ENCODE results near the gene DNPH1. TPM values are rescaled to one million over a fixed set of nuclear protein-coding genes. Genes with fewer than 3 reads are reported as not detected.

The DNPH1 gene
- total RNA-seq, 1 experiment from 2014 or later, result 82.6 TPM

DNA sequence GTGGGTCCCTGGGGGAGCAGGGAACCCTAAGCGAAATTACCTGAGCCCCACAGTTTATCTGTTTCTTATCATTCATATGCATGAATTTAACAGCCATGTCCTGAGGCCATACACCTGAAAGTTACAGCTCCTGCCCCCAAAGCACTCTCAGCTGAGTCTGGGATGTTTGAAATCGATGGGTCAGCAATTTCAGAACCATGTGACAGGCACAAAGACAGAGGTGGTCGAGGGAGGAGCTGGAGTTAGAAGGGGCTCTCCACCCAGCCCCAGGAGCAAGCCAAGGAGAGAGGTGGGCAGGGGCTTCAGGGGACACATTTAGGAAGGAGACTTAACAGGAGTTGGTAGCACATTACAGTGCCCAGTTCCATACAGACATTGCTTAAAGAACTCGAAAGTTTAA, 28.9 kb upstream of the DNPH1 start:
- no peak for DNase-seq
- no peaks in the 10 kb centered on the region for H3K9me3 Mint-ChIP-seq (ENCODE audit: low read depth, unreplicated experiment)
- no peaks in the 10 kb centered on the region for H3K4me1 Mint-ChIP-seq (ENCODE audit: low read depth, unreplicated experiment)
- BruUV-seq (replicated peaks), result no TSS peak
- TF ChIP-seq, protein P1, sequence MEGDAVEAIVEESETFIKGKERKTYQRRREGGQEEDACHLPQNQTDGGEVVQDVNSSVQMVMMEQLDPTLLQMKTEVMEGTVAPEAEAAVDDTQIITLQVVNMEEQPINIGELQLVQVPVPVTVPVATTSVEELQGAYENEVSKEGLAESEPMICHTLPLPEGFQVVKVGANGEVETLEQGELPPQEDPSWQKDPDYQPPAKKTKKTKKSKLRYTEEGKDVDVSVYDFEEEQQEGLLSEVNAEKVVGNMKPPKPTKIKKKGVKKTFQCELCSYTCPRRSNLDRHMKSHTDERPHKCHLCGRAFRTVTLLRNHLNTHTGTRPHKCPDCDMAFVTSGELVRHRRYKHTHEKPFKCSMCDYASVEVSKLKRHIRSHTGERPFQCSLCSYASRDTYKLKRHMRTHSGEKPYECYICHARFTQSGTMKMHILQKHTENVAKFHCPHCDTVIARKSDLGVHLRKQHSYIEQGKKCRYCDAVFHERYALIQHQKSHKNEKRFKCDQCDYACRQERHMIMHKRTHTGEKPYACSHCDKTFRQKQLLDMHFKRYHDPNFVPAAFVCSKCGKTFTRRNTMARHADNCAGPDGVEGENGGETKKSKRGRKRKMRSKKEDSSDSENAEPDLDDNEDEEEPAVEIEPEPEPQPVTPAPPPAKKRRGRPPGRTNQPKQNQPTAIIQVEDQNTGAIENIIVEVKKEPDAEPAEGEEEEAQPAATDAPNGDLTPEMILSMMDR (IDR thresholded peaks at IDR 0.05; ENCODE audit: unreplicated experiment), result no peak
- intact Hi-C loops (cut with micrococcal nuclease; ENCODE audit: unreplicated experiment), result no loop called here
- no peak overlapping the region for H3K27ac Mint-ChIP-seq (ENCODE audit: unreplicated experiment)
- H3K27me3 Mint-ChIP-seq (ENCODE audit: unreplicated experiment), result peaks cover 56% of the 10 kb centered on the region
- H3K4me3 Mint-ChIP-seq (ENCODE audit: low read depth, unreplicated experiment), result no peak overlapping the region
- H3K36me3 Mint-ChIP-seq (ENCODE audit: insufficient read depth, unreplicated experiment), result peaks cover under 1% of the 10 kb centered on the region
- CTCF ChIA-PET, result interaction anchor here (0.6 kb wide), 1 partner anchor 892 kb away, joined by 3 read pairs; no protein-coding TSS in a partner anchor

DNA sequence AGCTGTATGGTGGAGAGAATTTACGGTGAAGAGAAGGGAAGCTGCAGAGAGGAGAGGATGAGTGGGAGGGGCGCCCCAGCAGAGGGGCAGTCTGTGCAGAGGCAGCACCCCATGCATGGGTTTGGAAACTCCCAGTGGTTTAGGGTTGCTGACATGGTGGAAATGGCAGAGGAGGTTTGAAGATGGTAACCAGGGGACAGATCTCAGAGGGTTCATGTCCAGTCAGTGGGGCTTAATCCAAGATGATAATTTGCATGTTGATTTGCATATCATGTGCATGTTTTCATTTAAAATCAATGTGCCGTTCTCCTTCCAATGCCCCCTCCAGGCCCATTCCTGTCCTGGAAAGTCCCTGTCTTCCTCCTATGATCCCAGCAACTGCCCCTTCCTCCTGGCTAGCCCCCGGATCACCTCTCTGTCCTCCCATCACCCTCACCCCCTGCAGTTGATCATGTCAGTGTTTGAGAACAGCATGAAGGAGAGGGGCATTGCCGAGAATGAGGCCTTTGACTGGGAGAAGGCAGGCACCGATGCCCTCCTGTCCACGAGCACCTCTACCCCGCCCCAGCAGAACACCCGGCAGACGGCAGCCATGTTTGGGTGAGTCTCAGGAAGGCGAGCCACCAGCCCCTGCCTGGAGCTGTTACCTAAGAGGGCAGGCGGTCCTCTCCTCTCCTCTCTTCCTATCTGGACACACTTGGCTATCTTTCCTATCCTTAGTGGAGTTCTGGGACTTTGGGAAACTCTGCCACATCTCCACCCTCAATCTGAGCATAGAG, 28.3 kb upstream of the DNPH1 start:
- BruUV-seq (replicated peaks), result no TSS peak
- Mint-ChIP-seq H3K27me3 (ENCODE audit: unreplicated experiment) (peaks cover 62% of the 10 kb centered on the region), H3K36me3 (ENCODE audit: insufficient read depth, unreplicated experiment) (no peaks in the 10 kb centered on the region), H3K4me3 (ENCODE audit: low read depth, unreplicated experiment) (no peak overlapping the region), H3K9me3 (ENCODE audit: low read depth, unreplicated experiment) (no peaks in the 10 kb centered on the region), H3K27ac (ENCODE audit: unreplicated experiment) (no peak overlapping the region), H3K4me1 (ENCODE audit: low read depth, unreplicated experiment) (no peaks in the 10 kb centered on the region)
- DNase-seq, result no peak
- CTCF ChIA-PET, result interaction anchor here (0.6 kb wide), 1 partner anchor 892 kb away, joined by 3 read pairs; no protein-coding TSS in a partner anchor
- intact Hi-C loops (cut with micrococcal nuclease; ENCODE audit: unreplicated experiment), result no loop called here
- TF ChIP-seq, protein P1 (IDR thresholded peaks at IDR 0.05; ENCODE audit: unreplicated experiment), result no peak

DNA sequence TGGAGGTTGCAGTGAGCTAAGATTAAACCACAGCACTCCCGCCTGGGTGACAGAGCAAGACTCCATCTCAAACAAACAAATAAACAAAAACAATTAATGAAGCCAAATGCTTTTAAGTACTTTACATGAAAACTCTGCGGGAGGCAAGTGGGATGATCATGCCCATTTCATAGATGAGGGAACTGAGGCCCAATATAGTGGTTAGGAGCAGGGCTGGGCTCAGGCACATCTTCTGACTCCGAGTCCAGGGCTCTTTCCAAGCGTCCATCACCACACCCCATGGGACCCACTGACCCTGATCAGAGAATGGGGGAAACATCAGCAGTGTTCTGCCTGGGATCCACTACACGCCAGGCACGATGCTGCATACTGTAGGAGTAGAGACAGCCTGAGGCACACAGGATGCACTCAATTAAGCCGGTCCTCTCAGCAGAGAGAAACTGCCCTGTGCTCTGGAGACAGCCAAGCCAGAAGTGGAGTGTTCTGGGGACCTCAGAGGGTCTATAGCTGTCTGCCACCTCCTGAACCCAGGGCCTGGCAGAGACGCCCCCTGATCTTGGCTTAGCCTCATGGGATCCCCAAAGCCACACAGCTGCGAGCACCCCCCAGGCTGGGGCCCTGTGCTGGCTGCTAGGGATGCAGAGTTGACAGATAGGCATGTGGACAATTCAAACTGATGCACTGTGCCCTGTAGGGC, 27.5 kb upstream of the DNPH1 start:
- no peak for DNase-seq
- peaks cover 69% of the 10 kb centered on the region for H3K27me3 Mint-ChIP-seq (ENCODE audit: unreplicated experiment)
- no peaks in the 10 kb centered on the region for H3K9me3 Mint-ChIP-seq (ENCODE audit: low read depth, unreplicated experiment)
- BruUV-seq (replicated peaks), result no TSS peak
- peaks cover 2% of the 10 kb centered on the region for H3K4me1 Mint-ChIP-seq (ENCODE audit: low read depth, unreplicated experiment)
- H3K27ac Mint-ChIP-seq (ENCODE audit: unreplicated experiment), result no peak overlapping the region
- H3K36me3 Mint-ChIP-seq (ENCODE audit: insufficient read depth, unreplicated experiment), result no peaks in the 10 kb centered on the region
- intact Hi-C loops (cut with micrococcal nuclease; ENCODE audit: unreplicated experiment), result no loop called here
- H3K4me3 Mint-ChIP-seq (ENCODE audit: low read depth, unreplicated experiment), result no peak overlapping the region
- TF ChIP-seq, protein P1 (IDR thresholded peaks at IDR 0.05; ENCODE audit: unreplicated experiment), result no peak
- CTCF ChIA-PET, result interaction anchor here (0.5 to 1.4 kb wide), 2 partner anchors 30 to 33 kb away, joined by 3 to 5 read pairs; no protein-coding TSS in a partner anchor

DNA sequence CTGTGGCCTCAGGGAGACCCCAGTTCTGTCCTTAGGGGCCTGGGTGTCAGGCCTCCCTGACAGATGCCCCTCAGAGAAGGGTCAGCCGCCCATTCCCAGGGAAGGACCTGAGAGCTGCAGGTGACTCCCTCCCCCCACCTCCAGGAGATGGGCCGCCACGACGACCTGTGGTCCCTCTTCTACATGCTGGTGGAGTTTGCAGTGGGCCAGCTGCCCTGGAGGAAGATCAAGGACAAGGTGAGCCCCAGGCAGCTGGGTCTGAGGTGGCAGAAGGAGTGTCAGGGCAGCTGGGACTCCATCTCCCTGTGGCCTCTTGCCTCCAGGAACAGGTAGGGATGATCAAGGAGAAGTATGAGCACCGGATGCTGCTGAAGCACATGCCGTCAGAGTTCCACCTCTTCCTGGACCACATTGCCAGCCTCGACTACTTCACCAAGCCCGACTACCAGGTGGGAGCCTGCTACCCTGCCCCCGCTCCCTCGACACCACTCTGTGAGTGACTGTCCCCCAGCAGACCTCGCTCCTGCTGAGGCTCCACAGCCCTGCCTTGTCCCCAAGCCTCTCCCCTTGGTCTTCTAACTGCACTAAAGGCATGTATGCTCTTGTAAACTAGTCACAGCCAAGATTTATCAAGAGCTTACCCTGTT, 26.2 kb upstream of the DNPH1 start:
- DNase-seq, result no peak
- Mint-ChIP-seq H3K4me3 (ENCODE audit: low read depth, unreplicated experiment) (no peak overlapping the region), H3K9me3 (ENCODE audit: low read depth, unreplicated experiment) (no peaks in the 10 kb centered on the region), H3K4me1 (ENCODE audit: low read depth, unreplicated experiment) (peaks cover 15% of the 10 kb centered on the region), H3K27ac (ENCODE audit: unreplicated experiment) (no peak overlapping the region), H3K36me3 (ENCODE audit: insufficient read depth, unreplicated experiment) (no peaks in the 10 kb centered on the region), H3K27me3 (ENCODE audit: unreplicated experiment) (peaks cover 82% of the 10 kb centered on the region)
- intact Hi-C loops (cut with micrococcal nuclease; ENCODE audit: unreplicated experiment), result no loop called here
- TF ChIP-seq, protein P1 (IDR thresholded peaks at IDR 0.05; ENCODE audit: unreplicated experiment), result no peak
- no TSS peak for BruUV-seq (replicated peaks)
- CTCF ChIA-PET, result interaction anchor here (1.1 to 1.4 kb wide), 2 partner anchors 13 to 31 kb away, joined by 3 read pairs; no protein-coding TSS in a partner anchor
